Kidney glomerular epithelial cell (primary cell): Measurements from ENCODE around the gene SPACA9.
A peak's percentile ranks its signal among the peaks of the same experiment; 100 is the strongest.

ENCODE experiments used
- DNase-seq: peaks from one replicate; lab custom pipeline; 2025; lab: John Stamatoyannopoulos, UW

The SPACA9 gene

DNA sequence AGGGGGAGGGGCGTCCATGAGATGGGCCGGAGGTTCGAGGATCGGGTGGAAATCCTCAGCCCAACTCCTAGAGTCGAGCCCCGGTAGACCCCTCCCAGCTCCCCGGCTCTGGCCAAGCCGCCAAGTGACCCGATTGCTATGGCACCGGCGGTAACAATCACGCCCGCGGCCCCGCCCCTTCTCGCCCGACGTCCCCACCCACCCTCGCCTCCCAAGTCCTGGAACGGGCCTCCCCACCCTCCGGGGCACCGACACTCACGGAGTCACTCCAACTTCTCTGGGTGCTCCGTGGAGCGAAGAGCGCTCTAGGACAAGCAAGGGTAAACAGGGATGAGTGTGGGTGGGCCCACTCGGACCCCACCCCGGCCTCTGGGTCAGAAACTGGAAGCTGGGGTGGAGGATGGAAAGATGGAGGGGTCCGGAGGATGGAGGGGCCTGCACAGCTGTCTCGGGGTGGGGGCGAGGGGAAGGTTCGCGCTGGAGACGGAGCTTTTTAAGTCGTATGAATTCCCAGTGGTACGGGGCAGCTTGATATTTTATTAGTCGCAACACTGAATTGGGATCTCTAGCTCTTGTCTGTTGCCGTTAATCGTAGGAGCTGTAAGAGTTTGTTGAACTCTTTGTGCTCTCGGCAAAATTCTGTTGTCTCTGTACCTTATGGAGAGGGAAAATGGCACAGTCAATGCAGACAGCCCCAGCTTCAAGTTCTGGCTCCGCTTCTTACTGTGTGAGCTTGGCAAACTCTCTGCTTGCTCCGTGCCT lies at the start of gene SPACA9:
Gene SPACA9 (plus strand): TSS at position 204 of the 762 bp plus-strand sequence. CDS start 5,050 bp downstream, outside the sequence.
- DNase-seq: peak; percentile 8

DNA sequence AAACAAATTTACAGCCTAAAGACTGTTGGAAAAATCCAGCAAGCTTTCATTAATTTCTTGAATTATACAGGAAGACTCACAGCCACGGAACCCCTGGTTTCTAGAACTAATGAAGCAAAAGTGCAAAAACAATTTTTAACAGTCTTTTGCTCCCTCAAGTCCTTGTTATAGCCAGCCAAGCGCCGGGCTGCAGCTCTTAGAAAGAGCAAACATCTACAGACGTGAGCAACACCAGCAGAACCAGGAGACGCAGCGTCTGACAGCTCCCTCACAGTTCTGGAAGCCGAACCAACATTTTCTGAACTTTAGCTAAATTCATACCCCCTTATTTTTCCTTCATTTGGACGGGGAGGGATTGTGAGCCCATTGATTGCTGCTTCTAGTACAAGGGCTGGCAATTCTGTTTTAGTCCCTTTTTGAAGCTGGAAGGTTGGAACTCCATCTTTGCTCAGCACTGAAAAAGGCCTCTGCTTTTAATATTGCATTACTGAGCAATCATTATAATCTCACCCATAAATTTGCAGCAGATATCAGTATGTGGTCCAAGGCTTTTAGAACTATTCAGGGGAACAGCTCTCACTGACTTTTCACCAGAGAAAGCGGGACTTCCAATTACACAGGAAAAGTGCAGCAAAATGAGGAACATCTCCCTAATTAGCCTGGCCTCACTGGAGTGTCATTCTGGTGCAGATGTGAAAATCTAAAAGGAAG lies 46.4 kb upstream of the SPACA9 start:
- no peak for DNase-seq

DNA sequence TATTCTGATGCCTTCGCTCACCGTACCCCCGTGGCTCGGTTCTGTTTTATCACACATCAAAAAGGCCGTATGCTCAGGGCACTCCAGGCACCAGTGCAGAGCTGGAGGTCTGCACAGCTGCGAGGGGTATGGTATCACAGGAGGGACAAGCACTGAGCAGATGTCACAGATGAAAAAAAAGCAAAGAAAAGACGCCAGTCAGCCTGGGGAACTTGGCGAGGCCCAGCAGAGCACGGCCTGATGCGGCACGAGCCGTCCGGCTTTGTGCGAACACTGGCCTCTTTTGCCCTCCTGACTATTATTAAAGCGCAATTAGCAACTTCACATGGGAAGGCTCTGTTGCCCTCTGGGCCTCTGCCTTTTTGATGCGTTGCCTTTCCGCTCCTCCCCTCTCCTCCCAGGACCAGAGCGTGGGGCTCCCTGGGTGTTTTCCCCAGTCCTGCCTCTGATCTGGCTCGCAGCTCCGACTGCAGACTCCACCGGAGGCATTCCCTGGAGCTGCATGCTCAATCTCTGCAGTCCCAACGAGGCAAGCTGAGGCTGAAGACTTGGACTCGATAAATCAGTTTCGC lies 45.1 kb upstream of the SPACA9 start:
- no peak for DNase-seq

DNA sequence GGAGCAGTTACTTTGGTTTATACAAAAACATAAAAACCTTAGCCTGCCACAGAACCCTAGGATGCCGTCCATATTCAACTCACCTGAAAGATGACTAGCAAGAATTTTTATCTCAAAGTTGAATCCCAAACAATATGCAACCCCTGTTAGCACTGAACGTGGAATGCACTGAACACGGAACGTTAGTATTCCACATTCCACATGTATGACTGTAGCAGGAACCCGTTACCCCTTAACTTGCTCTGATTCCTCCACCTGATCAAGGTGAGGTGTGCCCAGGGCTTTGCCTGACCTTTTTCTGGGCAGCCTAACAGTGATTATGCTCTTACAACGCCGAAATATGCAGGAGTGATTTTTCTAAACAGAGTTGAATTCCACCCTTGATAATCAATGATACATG lies 44.4 kb upstream of the SPACA9 start:
- DNase-seq: no peak

DNA sequence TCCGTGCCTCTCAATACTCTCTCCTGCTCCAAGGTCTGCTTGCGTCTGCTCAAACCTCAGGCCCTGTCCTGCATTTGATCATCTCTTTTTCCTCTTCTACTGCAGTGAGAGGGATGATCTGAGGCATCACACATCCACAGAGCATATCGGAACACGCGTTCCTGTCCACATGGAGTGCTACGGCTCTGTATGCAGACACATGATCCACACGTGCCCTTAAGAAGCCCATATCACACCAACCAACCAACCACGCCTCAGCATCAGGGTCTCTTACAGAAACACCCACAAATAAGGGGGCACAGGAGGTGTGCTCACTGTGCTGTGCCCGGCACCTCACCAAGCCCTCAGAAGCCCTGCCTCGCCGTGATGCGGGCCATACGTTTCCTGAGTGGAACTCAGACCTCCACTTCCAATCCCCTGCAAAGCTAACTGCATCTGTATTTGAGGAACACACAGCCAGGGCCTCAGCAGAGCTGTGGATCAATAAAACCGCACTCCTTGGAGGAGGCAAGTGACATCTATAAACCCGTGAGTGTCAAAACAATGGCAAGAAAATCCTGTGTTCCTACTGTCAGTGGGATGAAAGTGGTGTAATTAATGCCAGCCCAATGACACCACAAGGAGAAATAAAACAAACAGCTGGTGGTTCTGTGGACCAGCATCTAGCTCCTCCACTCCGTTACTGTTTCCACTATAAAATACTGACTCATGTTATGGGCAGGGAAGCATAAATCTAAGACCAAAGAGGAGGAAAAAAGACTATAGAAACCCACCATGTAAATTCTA lies 41.0 kb upstream of the SPACA9 start:
- DNase-seq: no peak

DNA sequence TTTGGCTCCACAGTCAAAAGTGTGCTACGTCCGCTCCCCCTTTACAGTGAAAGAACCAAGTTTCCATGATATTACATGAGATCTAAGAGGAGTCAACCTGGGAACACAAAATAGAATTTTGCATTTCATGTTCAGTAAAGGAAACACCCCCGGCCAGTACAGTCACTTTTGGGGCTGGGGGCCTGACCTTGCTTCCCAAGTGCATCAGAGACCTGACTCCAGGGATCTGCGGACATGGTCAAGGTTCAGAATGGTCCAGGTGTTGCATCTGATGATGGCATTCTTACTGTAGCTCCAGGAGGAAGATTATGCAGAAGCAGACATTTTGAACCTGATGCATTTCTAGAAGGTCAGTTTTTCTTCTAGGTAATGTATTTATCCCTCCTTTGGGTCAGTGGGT lies 40.4 kb upstream of the SPACA9 start:
- no peak for DNase-seq

DNA sequence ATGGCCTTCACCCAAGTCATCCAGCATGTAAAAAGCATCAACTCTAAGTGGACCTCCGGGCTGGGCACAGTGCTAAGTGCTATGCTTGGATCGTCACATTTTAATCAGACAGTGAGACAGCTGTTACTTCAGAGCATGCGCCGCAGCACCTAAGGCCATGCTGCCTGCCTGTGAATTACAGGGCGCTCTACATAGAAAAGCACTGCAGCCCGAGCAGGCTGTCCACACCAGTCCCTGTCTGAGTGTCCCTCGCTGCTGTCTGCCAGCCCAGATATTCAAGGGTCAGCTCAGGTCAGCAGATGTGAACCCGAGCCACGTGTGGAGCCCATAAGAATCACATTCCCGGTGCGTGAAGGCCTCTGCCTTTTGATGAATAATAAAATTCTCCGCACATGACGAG lies 37.7 kb upstream of the SPACA9 start:
- DNase-seq: no peak

DNA sequence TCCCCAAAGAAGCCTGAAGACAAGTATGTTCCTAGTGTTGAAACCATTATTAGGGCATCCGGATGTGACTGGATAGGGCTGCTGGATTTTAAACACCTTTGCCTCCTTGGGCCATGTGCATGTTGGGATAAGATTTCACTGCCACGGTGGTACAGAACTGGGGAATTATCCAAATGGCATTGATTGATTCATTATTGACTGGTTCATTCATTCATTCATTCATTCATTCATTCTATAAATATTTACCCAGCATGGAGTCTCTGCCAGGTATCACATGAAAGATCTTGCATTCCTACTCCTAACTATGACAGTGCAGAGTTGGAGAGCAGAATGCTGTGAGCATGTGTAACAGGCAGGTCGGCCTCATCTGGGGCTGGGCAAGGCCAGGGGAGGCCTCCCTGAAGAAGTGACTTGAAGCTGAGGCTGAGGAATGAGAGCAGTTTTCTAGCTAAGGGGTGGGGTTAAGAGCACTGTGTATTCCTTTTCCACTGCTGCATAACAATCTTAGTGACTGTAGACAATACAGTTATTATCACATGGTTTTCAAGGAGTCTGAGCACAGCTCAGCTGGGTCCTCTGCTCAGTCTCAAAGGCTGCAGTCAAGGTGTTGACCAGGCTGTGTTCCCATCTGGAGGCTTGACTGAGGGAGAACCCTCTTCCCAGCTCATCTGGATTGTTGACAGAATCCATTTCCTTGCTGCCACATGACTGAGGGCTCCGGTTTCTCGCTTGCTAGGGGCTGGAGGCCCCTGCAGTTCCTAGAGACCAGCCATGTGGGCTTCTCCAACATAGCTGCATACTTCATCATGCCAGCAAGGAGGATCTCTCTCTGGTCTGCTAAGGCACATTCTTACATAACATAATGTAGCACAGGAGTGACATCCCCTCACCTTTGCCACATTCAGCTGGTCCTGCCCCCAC lies 36.3 kb upstream of the SPACA9 start:
- DNase-seq: no peak

DNA sequence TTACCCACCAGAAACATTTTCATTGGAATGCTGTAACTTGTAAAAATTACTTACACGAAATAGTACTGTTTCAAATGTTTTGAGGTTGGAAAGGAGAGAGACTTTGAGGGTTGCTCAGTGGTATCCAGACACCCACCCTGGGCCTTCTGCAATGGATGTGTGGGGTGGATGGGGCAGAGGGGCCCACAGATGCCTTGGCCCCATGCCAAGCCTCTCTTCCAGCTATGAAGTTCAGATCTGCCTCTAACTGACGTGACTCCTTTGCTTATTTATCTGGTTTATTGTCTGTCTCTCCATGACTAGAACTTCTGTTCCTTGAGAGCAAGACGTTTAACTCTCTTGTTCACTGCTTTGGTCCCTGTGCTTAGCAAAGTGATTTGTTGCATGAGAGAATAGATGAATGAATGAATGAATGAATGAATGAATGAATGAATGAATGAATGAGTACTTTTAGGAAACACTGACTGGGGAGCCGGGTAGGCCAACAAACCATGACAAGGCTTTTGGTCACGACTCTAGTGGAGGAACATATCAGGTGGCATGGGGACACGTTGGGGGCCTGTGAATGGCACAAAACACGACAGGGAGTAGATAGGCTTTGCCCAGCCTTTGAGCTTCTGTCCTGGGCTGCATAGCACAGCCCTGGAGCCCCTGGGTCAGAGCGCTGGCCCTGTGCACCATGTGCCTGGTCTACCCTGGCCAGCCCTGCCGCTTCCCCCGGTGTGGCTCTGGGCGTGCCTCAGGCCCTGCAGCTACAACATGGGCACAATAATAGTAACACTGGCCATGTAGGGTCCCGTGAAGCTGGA lies 32.4 kb upstream of the SPACA9 start:
- no peak for DNase-seq

DNA sequence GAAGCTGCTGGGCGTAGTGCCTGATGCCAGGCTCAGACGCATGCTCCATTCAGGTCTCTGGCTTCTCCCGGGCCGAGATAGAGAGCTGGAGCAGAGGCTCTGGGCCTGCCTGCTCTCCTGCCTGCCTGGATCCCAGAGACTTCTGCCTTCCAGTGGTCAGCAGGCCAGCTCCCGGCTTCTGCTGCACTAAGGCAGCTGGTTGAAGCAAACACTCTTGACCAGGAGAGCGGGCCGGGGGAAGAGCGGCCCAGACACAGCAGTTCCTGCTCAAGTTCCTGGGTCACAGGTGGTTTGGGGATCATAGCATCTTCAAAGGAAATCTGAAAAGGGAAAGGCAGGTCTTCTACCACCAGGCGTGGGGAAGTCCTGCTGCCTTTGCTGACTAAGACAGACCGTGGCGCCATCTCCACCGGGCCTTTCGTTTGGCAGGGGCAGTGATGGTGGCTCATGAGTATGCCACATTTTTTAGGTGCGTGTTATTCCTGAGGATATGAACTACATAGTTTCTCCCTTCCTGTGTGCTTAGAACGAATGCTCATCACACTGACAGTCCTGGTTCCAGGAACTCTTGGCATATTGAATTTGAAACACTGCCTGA lies 31.7 kb upstream of the SPACA9 start:
- no peak for DNase-seq

DNA sequence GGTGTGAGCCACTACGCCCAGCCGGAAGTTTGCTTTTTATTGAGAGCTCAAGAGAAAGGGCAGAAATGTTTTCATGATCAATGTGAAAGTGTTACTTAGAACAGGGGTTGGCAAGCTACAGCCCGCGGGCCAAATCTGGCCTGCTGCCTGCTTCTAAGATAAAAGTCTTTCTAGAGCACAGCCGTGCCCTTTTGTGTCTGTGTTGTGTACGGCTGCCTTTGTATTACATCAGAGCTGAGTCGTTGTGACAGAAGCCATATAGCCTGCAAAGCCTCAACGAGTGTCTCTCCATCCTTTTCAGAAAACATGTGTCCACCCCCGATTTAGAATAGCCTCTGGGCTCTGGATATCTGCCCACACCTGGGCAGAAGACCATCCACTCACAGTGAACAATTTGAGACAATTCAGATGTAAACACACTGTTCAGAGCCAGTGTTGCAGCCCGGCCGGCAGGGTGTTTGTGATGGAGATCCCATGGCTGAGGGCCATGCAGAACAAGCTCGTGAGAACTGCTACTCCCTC lies 29.5 kb upstream of the SPACA9 start:
- DNase-seq: no peak

DNA sequence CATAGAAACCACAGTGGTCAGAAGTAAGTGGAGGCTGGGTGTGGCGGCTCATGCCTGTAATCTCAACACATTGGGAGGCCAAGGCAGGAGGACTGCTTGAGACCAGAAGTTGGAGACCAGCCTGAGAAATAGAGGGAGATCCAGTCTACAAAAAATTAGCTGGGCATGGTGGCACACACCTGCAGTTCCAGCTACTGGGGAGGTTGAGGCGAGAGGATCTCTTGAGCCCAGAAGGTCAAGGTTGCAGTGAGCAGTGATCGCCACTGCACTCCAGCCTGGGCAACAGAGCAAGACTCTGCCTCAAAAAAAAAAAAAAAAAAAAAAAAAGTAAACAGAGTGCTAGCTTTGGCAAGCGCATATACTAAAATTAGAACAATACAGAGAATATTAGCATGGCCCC lies 25.2 kb upstream of the SPACA9 start:
- DNase-seq: no peak

DNA sequence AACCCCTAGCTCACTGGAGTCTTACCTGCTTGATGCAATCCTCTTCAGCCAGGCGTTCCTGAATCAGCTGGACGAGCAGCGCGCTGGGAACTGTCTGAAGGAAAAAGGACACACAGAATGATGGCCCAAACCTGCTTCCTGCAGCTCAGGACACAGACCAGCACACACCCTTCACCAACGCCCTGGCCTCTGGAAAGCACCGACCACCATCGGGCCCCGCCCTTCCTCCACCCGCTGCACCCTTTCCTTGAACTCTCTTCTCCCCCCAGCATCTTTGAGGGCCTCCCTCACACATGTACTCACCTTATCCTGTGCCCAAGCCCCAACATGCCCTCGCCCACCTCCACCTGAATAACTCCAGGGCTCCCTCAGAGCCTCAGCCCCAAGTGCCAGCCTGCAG lies 23.9 kb upstream of the SPACA9 start:
- DNase-seq: no peak

DNA sequence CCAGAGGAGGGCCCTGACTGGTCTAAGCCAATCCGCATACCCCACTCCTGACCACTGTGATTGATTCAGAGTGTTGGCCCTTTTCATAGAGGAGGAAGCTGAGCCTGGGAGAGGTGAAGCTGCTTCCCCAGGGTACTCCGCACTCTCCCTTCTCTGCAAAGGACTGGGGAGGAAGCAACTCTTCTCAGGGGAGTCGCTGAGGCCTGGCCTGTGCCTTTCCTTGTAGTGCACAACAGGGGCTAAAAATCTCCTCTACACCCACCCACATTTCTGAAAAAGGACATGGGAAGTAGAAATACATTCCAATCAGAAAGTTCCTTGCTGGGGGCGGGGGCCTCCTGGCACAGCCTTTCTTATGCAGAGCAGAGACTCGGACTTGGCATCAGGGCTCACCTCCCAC lies 22.8 kb upstream of the SPACA9 start:
- DNase-seq: no peak

DNA sequence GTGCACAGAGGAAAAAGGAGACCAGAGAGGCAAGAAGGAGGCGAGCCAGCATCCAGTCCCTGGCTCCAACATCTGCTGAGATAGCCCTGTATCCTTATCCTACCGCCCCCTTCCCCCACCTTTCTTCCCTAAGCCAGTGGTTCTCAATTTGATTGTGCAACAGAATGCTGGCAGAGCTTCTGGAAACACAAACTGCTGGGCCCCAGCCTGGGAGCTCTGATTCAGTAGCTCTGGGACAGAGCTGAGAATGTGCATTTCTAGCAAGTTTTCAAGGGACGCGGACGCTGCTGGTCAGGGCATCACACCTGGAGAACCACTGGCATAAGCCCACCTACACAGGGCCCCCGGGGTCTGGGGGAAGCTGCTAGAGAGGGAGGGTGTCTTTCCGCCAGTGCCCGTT lies 21.7 kb upstream of the SPACA9 start:
- DNase-seq: no peak

DNA sequence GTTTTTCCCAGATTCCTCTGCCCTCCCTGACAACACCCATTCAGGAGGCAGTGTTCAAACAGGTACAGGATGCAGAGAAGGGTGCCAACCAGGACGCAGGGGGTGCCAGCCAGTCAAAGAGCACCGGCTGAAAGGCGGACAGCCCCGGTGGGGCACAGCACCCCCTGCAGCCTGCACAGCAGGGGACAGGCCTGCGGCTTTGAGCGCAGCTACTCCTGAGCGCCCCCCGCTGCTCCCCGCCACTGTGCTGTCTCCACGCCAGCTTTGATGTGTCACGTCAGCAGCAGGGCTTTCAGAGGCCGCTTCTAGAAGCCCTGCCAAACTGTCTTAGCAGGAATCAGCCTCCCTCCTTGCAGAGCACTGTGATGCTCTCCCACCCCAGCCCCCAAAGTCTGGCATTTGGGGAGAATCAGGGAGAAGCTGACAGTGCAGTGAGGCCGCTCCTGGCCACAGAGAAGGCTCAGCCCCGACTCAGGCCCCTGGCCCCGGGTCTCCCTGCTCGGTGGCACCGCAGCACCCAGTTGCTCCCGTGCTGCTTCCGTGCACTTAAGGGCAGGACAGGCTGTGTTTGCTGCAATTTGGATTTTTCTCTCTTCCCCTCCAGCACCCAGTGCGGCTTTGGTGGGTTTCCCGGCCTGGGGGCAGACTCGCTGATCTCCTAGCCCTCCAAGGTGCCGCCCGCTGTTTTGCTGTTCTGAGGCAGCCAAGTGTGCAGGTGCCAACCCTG lies 20.9 kb upstream of the SPACA9 start:
- no peak for DNase-seq

DNA sequence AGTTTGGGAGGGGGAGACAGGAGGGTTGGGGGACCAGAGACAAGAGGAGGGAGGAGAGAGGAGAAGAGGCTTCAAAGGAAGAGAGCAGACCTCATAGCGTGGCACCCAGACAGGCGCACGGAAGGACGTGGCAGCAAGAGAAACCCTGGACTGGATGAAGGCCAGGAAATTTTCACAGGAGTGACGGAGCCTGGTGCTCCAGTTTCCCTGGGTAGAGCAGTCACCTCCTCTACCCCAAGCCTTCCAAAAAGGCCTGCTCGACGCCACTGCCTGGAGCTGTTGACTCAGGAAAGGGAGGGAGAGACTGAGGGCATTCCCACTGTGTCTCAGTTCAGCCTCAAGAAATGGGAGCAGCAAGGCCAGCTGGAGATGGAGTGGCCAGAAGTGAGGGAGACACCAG lies 19.9 kb upstream of the SPACA9 start:
- no peak for DNase-seq

DNA sequence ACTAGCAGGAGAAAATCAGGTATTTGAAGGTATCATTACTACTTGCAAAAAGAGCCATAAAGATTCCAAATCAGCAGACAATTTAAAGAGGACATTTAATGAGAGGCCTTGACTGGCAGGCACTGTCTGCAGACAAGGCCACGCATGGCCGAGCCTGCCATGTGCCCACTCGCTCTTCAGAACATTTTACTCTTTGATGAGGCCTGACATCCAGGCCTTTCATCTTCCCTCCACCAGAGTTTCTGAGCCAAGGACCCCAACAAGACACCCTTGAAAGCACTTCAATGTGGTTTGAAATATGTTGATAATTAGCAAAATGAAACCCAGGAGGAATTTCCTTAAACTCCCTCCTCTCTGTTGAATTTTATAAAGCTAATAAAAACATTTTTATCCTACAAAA lies 17.0 kb upstream of the SPACA9 start:
- DNase-seq: no peak

DNA sequence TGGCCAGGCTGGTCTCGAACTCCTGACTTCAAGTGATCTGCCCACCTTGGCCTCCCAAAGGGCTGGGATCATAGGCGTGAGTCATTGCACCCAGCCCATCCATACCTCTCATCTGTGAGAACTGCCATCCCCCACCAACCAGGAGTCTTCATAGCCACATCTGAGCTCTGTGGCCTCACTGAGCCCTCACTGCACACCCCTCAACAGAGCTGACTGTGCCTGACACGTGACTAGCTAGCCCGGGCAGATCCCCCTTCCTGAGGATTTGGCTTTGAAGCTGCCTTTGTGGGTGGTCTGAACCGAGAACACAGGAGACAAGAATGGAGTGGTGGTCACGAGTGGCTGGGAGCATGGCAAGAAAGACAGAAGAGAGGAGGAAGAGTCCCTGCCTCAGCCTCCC lies 16.2 kb upstream of the SPACA9 start:
- DNase-seq: no peak
